BLaER1 (cell line): ENCODE results near the gene IDH3G.
A peak's percentile ranks its signal among the peaks of the same experiment; 100 is the strongest.

Experiments
- H3K27ac ChIP-seq: shearing (Covaris generic); formaldehyde crosslinking; 2 replicates; pipeline ENCODE4 v1.8.1; 2022
- H3K27me3 ChIP-seq: shearing (Covaris generic); formaldehyde crosslinking; 2 replicates; pipeline ENCODE4 v1.8.1; 2022
- H3K36me3 ChIP-seq: shearing (Covaris generic); formaldehyde crosslinking; 2 replicates; pipeline ENCODE4 v1.8.1; 2022
- H3K4me1 ChIP-seq: shearing (Covaris generic); formaldehyde crosslinking; 2 replicates; pipeline ENCODE4 v1.8.1; 2022
- H3K4me2 ChIP-seq: shearing (Covaris generic); formaldehyde crosslinking; 2 replicates; pipeline ENCODE4 v1.8.1; 2022
- H3K4me3 ChIP-seq: shearing (Covaris generic); formaldehyde crosslinking; 2 replicates; pipeline ENCODE4 v1.8.1; 2022
- H3K9ac ChIP-seq: shearing (Covaris generic); formaldehyde crosslinking; 2 replicates; pipeline ENCODE4 v1.8.1; 2022
- H3K9me3 ChIP-seq: shearing (Covaris generic); formaldehyde crosslinking; 2 replicates; pipeline ENCODE4 v1.8.1; 2022
- H4K20me1 ChIP-seq: shearing (Covaris generic); formaldehyde crosslinking; 2 replicates; pipeline ENCODE4 v1.8.1; 2022
- Cebpa-rat ChIP-seq: shearing (Covaris generic); IDR thresholded peaks from 2 replicates; pipeline ENCODE4 v1.8.1; 2022

IDH3G gene

GRCh38 chrX:153769158-153769864, 24.9 kb downstream of the IDH3G start:
- Histone ChIP-seq H3K4me3 (no peak overlapping the region), H3K9me3 (peaks cover 17% of the 10 kb centered on the region; the same call in 1 of the 2 replicates), H3K36me3 (no peaks in the 10 kb centered on the region), H3K27me3 (no peaks in the 10 kb centered on the region; the same call in 1 of the 2 replicates), H3K4me1 (peaks cover 61% of the 10 kb centered on the region), H4K20me1 (peaks cover 22% of the 10 kb centered on the region), H3K4me2 (peak overlapping the region; percentile 72; the same call in 1 of the 2 replicates), H3K27ac (peak overlapping the region; percentile 58; the same call in 1 of the 2 replicates), H3K9ac (no peak overlapping the region)
- no peak for TF ChIP-seq Cebpa-rat

- Histone ChIP-seq H3K27ac (peak overlapping the region; percentile 58), H3K4me1 (peaks cover 69% of the 10 kb centered on the region), H3K9me3 (peaks cover 11% of the 10 kb centered on the region; the same call in 1 of the 2 replicates), H3K4me2 (peak overlapping the region; percentile 72), H4K20me1 (peaks cover 30% of the 10 kb centered on the region), H3K36me3 (no peaks in the 10 kb centered on the region), H3K9ac (peak overlapping the region; percentile 29; the same call in 1 of the 2 replicates), H3K4me3 (no peak overlapping the region), H3K27me3 (no peaks in the 10 kb centered on the region; the same call in 1 of the 2 replicates)
- no peak for TF ChIP-seq Cebpa-rat
Observed at GRCh38 chrX:153768311-153769157, 25.6 kb downstream of the IDH3G start.

GRCh38 chrX:153767674-153768055, 26.5 kb downstream of the IDH3G start:
- peak overlapping the region; percentile 29; the same call in 1 of the 2 replicates for H3K9ac ChIP-seq
- H3K4me2 ChIP-seq, result peak overlapping the region; percentile 72
- H3K4me3 ChIP-seq, result no peak overlapping the region
- peaks cover 3% of the 10 kb centered on the region; the same call in 1 of the 2 replicates for H3K9me3 ChIP-seq
- peaks cover 5% of the 10 kb centered on the region; the same call in 1 of the 2 replicates for H3K27me3 ChIP-seq
- H3K4me1 ChIP-seq, result peaks cover 71% of the 10 kb centered on the region
- peak overlapping the region; percentile 58 for H3K27ac ChIP-seq
- H3K36me3 ChIP-seq, result no peaks in the 10 kb centered on the region
- H4K20me1 ChIP-seq, result peaks cover 39% of the 10 kb centered on the region
- no peak for TF ChIP-seq Cebpa-rat

GRCh38 chrX:153766871-153767673, 27.1 kb downstream of the IDH3G start:
- H4K20me1 ChIP-seq, result peaks cover 43% of the 10 kb centered on the region
- no peaks in the 10 kb centered on the region for H3K9me3 ChIP-seq
- H3K4me1 ChIP-seq, result peaks cover 65% of the 10 kb centered on the region
- H3K4me3 ChIP-seq, result no peak overlapping the region
- H3K9ac ChIP-seq, result peak overlapping the region; percentile 29; the same call in 1 of the 2 replicates
- H3K27ac ChIP-seq, result peak overlapping the region; percentile 58
- H3K36me3 ChIP-seq, result no peaks in the 10 kb centered on the region
- peak overlapping the region; percentile 72 for H3K4me2 ChIP-seq
- peaks cover 10% of the 10 kb centered on the region; the same call in 1 of the 2 replicates for H3K27me3 ChIP-seq
- TF ChIP-seq Cebpa-rat, result no peak

GRCh38 chrX:153766098-153766817, 27.9 kb downstream of the IDH3G start:
- Histone ChIP-seq H4K20me1 (peaks cover 43% of the 10 kb centered on the region), H3K36me3 (no peaks in the 10 kb centered on the region), H3K4me3 (peak overlapping the region; percentile 42), H3K4me1 (peaks cover 63% of the 10 kb centered on the region), H3K9me3 (no peaks in the 10 kb centered on the region), H3K4me2 (peak overlapping the region; percentile 72), H3K9ac (peak overlapping the region; percentile 69), H3K27ac (peak overlapping the region; percentile 74), H3K27me3 (peaks cover 18% of the 10 kb centered on the region; the same call in 1 of the 2 replicates)
- no peak for TF ChIP-seq Cebpa-rat

- peaks cover 63% of the 10 kb centered on the region for H3K4me1 ChIP-seq
- H3K4me2 ChIP-seq, result peak overlapping the region; percentile 72
- no peaks in the 10 kb centered on the region for H3K9me3 ChIP-seq
- H4K20me1 ChIP-seq, result peaks cover 43% of the 10 kb centered on the region
- peak overlapping the region; percentile 74 for H3K27ac ChIP-seq
- peaks cover 23% of the 10 kb centered on the region; the same call in 1 of the 2 replicates for H3K27me3 ChIP-seq
- peak overlapping the region; percentile 42 for H3K4me3 ChIP-seq
- H3K36me3 ChIP-seq, result no peaks in the 10 kb centered on the region
- H3K9ac ChIP-seq, result peak overlapping the region; percentile 69
- TF ChIP-seq Cebpa-rat, result no peak
Observed at GRCh38 chrX:153765138-153766079, 28.8 kb downstream of the IDH3G start.

- Histone ChIP-seq H3K9me3 (no peaks in the 10 kb centered on the region), H4K20me1 (peaks cover 43% of the 10 kb centered on the region), H3K4me1 (peaks cover 63% of the 10 kb centered on the region), H3K9ac (0 out of 2 replicates have a peak overlapping the region, but pooled peaks have one; percentile 18), H3K36me3 (no peaks in the 10 kb centered on the region), H3K27ac (no peak overlapping the region), H3K4me3 (no peak overlapping the region), H3K27me3 (peaks cover 25% of the 10 kb centered on the region; the same call in 1 of the 2 replicates), H3K4me2 (peak overlapping the region; percentile 72)
- no peak for TF ChIP-seq Cebpa-rat
Observed at GRCh38 chrX:153764786-153765137, 29.4 kb downstream of the IDH3G start.
